ENCODE measurements around the gene VCY1B.
"Not testable (repeated sequence)": the region's sequence is repeated elsewhere in the genome, so short reads cannot be mapped to it uniquely, and the experiment has no call there.

The VCY1B gene

GRCh38 chrY:14055927-14056326, at the start of gene VCY1B:
TSS of gene VCY1B (plus strand) at chrY:14056227. CDS start at chrY:14056290, 63 bp downstream.
- not testable (repeated sequence) for DNase-seq (ENCODE audit: low spot score)

GRCh38 chrY:14011916-14012315, 44.1 kb upstream of the VCY1B start:
- not testable (repeated sequence) for DNase-seq (ENCODE audit: low spot score)

GRCh38 chrY:14030395-14030794, 25.6 kb upstream of the VCY1B start:
- not testable (repeated sequence) for DNase-seq (ENCODE audit: low spot score)

- DNase-seq (ENCODE audit: low spot score) = no peak
These were observed 29.9 kb downstream of the VCY1B start for GRCh38 chrY:14085877-14086276.

Measured in CD4-positive, alpha-beta T cell treated with Interleukin-2 at 100 ng/mL for 4 hours (primary cell).